Adipocyte (in vitro differentiated cells): Measurements from ENCODE around the gene RPL10.

Source experiments
- DNase-seq: peaks from one replicate; pipeline ENCODE4 v3.0.0-alpha.2; 2015; ENCODE audit warnings: low read depth
- H3K27me3 ChIP-seq: replicated peaks from 2 replicates; pipeline ENCODE4 v1.7.0; 2013; ENCODE audit warnings: mild to moderate bottlenecking, low read length, moderate library complexity; ENCODE audit not compliant: control insufficient read depth, insufficient read depth
- H3K36me3 ChIP-seq: 2 replicates; pipeline ENCODE4 v1.7.0; 2013; ENCODE audit warnings: low read length, mild to moderate bottlenecking, moderate library complexity; ENCODE audit not compliant: control insufficient read depth, insufficient read depth, severe bottlenecking
- H3K4me1 ChIP-seq: 2 replicates; pipeline ENCODE4 v1.7.0; 2013; ENCODE audit warnings: mild to moderate bottlenecking, low read length, moderate library complexity; ENCODE audit not compliant: control insufficient read depth, insufficient read depth
- H3K4me3 ChIP-seq: 2 replicates; pipeline ENCODE4 v1.7.0; 2013; ENCODE audit warnings: mild to moderate bottlenecking, low read length, moderate library complexity
- H3K9ac ChIP-seq: 2 replicates; pipeline ENCODE4 v1.7.0; 2013; ENCODE audit warnings: mild to moderate bottlenecking, low read length, moderate library complexity
- H3K9me3 ChIP-seq: 2 replicates; pipeline ENCODE4 v1.7.0; 2013; ENCODE audit warnings: mild to moderate bottlenecking, low read length, moderate library complexity; ENCODE audit not compliant: control insufficient read depth

The RPL10 gene

DNA sequence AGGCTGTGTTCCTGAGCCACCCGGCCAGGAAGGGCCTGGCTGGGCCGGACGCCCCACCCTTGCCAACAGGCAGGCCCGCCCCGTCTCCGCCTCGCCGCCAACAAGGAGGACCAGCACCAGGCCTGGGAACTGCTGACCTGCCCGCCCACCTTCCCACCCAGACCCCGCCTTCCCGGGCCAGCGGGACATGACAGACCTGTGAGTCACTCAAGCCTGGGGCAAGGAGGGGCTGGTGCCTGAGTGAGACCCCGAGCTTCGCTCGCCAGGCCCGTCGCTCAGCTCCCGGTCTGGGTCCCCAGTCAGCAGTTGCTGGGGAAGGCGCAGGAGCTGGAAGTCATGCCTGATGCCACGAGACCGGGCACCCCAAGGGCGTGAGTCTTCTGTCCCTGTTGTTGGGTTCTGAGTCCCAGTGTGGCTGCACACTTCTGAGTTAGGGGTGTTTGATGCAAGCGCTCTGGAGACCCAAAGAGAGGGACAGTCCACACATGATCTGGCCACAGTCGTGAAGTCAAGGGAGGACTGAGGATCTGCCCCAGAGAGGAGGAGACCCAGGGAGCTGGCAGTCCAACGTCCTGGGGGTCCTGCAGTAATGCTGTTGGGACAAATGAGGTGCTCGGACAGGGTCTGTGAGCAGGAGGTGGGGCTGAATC is 11.2 kb downstream of the RPL10 start, which contains the start of gene DNASE1L1:
DNASE1L1 (minus strand) TSS at position 33 of the 650 bp plus-strand sequence. CDS start 3,686 bp downstream, outside the sequence.
- Histone ChIP-seq H3K4me3 (peak within 1 kb of the TSS; percentile 39), H3K27me3 (no peaks in the 10 kb centered on the region), H3K4me1 (peaks cover 5% of the 10 kb centered on the region), H3K36me3 (no peaks in the 10 kb centered on the region), H3K9me3 (no peaks in the 10 kb centered on the region), H3K9ac (peak within 1 kb of the TSS; percentile 69)
- peak; percentile 84 for DNase-seq

- H3K9ac ChIP-seq = peak overlapping the region; percentile 88
- H3K27me3 ChIP-seq = no peaks in the 10 kb centered on the region
- DNase-seq = peak; percentile 54
- no peaks in the 10 kb centered on the region for H3K9me3 ChIP-seq
- H3K4me1 ChIP-seq = peaks cover 5% of the 10 kb centered on the region
- peak overlapping the region; percentile 80 for H3K4me3 ChIP-seq
- H3K36me3 ChIP-seq = no peaks in the 10 kb centered on the region
Measured at GRCh38 chrX:154411981-154412340, 13.8 kb downstream of the RPL10 start.

DNA sequence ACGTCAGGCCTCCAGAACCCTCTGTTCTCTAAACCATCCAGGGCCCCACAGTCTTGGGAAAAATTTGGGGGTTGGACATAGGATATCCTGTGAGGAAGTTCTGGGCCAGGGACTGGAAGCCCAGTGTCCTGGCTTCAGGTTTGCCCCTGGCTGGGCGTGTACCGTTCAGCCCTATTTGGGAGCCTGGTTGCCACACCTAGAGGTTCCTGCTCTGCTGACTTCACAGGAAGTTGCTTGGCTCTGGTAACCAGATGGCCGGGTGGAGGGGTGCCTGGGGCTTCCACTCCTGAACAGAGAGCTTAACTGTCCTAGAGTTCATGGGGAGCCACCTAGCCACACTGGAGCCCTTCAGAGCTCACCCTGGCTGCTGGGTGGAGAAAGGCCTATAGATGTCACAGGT is 14.3 kb downstream of the RPL10 start:
- DNase-seq = peak; percentile 15
- H3K9ac ChIP-seq = peak overlapping the region; percentile 88
- peak overlapping the region; percentile 80 for H3K4me3 ChIP-seq

GRCh38 chrX:154413142-154413541 is 15.0 kb downstream of the RPL10 start:
- Histone ChIP-seq H3K4me3 (no peak overlapping the region), H3K36me3 (no peaks in the 10 kb centered on the region), H3K27me3 (no peaks in the 10 kb centered on the region), H3K9ac (no peak overlapping the region), H3K4me1 (peaks cover 5% of the 10 kb centered on the region), H3K9me3 (no peaks in the 10 kb centered on the region)
- DNase-seq = no peak

More for the DNA sequence above, 14.3 kb downstream of the RPL10 start:
- Histone ChIP-seq H3K4me1 (peaks cover 5% of the 10 kb centered on the region), H3K36me3 (no peaks in the 10 kb centered on the region), H3K9me3 (no peaks in the 10 kb centered on the region), H3K27me3 (no peaks in the 10 kb centered on the region)

DNA sequence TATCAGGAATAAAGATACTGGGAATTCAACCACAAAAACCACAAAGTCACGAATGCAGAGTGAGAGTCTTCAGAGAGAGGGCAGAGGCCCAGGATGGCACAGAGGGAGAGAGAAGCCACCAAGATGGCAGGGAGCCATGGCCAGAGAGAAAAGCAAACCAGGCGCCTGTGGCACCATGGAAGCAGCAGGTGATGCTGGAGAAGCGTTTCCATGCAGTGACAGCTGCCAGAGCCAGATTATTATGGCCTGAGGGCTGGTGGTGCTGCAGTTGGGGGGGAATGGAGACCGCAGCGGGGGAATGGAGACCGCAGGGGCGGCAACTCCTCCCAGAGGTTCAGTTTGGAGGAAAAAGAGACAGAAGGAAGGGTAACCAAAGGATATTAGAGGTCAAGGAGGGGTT is 19.0 kb downstream of the RPL10 start:
- H3K4me3 ChIP-seq = no peak overlapping the region
- no peaks in the 10 kb centered on the region for H3K9me3 ChIP-seq
- peaks cover 4% of the 10 kb centered on the region for H3K27me3 ChIP-seq
- peaks cover 5% of the 10 kb centered on the region for H3K4me1 ChIP-seq
- peaks cover 2% of the 10 kb centered on the region for H3K36me3 ChIP-seq
- no peak for DNase-seq
- no peak overlapping the region for H3K9ac ChIP-seq

GRCh38 chrX:154419189-154419588 is 21.0 kb downstream of the RPL10 start:
- peaks cover 4% of the 10 kb centered on the region for H3K27me3 ChIP-seq
- H3K9ac ChIP-seq = no peak overlapping the region
- H3K4me3 ChIP-seq = no peak overlapping the region
- DNase-seq = no peak
- H3K36me3 ChIP-seq = peaks cover 2% of the 10 kb centered on the region
- H3K4me1 ChIP-seq = no peaks in the 10 kb centered on the region
- no peaks in the 10 kb centered on the region for H3K9me3 ChIP-seq

- no peak overlapping the region for H3K4me3 ChIP-seq
- H3K36me3 ChIP-seq = peaks cover 2% of the 10 kb centered on the region
- no peaks in the 10 kb centered on the region for H3K4me1 ChIP-seq
- H3K27me3 ChIP-seq = peaks cover 4% of the 10 kb centered on the region
- no peak for DNase-seq
- no peaks in the 10 kb centered on the region for H3K9me3 ChIP-seq
- no peak overlapping the region for H3K9ac ChIP-seq
Measured at GRCh38 chrX:154419688-154420401, 21.7 kb downstream of the RPL10 start.

- no peak for DNase-seq
- Histone ChIP-seq H3K4me3 (no peak overlapping the region), H3K9me3 (no peaks in the 10 kb centered on the region), H3K27me3 (peaks cover 4% of the 10 kb centered on the region), H3K4me1 (no peaks in the 10 kb centered on the region), H3K36me3 (peaks cover 2% of the 10 kb centered on the region), H3K9ac (no peak overlapping the region)
Measured at GRCh38 chrX:154420402-154420756, 22.2 kb downstream of the RPL10 start.

GRCh38 chrX:154426916-154427770 is 29.0 kb downstream of the RPL10 start:
- no peaks in the 10 kb centered on the region for H3K9me3 ChIP-seq
- H3K4me3 ChIP-seq = no peak overlapping the region
- H3K27me3 ChIP-seq = peaks cover 6% of the 10 kb centered on the region
- H3K4me1 ChIP-seq = peaks cover 18% of the 10 kb centered on the region
- H3K9ac ChIP-seq = no peak overlapping the region
- H3K36me3 ChIP-seq = no peaks in the 10 kb centered on the region
- DNase-seq = no peak

DNA sequence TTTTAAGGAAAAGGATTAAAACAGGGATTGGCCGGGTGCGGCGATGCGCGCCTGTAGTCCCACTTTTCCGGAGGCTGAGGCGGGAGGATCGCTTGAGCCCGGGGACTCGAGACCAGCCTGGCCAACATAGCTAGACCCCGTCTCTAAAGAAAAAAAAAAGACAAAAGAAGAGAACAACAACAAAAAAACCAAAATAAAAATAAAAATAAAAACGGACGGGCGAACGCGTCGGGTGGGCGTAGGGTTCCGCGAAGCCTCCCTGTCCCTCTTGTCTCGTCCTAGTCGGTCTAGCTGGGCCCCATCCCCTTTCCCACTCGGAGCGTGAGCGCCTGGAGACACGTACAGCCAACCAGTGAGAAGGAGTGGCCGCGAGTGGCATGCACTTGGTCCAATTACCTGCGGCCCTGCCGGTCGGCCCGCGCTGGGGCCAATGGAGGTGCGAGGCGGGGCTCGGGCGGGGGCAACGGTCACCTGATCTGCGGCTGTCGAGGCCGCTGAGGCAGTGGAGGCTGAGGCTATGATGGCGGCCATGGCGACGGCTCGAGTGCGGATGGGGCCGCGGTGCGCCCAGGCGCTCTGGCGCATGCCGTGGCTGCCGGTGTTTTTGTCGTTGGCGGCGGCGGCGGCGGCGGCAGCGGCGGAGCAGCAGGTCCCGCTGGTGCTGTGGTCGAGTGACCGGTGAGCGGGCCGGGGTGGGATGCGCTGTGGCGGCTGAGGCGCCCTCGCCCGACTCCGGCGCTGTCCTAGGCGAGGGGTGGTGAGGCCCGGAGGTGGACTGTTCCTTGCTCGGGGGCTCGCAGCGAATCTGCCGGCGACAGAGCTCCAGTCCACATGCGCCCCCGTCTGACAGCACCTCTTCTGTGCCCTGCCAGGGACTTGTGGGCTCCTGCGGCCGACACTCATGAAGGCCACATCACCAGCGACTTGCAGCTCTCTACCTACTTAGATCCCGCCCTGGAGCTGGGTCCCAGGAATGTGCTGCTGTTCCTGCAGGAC is 30.3 kb downstream of the RPL10 start, which contains the start of gene ATP6AP1:
ATP6AP1 (plus strand) TSS at position 502 of the 996 bp plus-strand sequence; CDS start at position 518, 16 bp downstream.
- no peaks in the 10 kb centered on the region for H3K9me3 ChIP-seq
- H3K27me3 ChIP-seq = peaks cover 6% of the 10 kb centered on the region
- DNase-seq = peak; percentile 94
- peaks cover 7% of the 10 kb centered on the region for H3K36me3 ChIP-seq
- peak within 1 kb of the TSS; percentile 82 for H3K4me3 ChIP-seq
- peaks cover 18% of the 10 kb centered on the region for H3K4me1 ChIP-seq
- peak within 1 kb of the TSS; percentile 84 for H3K9ac ChIP-seq
